ENCODE data around the gene TMEM109.

Gene TMEM109

DNA sequence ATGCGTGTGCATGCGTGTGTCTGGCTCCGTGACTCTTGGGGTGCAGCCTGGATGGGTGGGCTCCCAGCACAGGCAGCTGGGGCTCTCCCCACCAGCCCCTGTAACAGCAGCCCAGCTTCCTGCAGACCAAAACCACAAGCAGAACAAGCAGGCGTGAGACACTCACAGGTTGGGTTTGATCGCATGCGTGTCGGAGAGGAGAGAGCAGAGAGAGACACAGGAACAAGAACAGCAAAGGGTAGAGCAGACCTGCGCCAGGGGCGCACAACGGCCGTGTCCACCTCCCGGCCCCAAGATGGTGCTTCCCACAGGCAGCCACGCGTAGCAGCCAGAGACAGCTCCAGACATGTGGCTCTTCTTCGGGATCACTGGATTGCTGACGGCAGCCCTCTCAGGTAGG is 57.6 kb downstream of the TMEM109 start, which contains the start of gene CD6:
Gene CD6 (plus strand): TSS at position 161 of the 400 bp plus-strand sequence. CDS start 186 bp downstream, at position 347.
- DNase-seq (ENCODE audit: low spot score) = peak; percentile 79

DNA sequence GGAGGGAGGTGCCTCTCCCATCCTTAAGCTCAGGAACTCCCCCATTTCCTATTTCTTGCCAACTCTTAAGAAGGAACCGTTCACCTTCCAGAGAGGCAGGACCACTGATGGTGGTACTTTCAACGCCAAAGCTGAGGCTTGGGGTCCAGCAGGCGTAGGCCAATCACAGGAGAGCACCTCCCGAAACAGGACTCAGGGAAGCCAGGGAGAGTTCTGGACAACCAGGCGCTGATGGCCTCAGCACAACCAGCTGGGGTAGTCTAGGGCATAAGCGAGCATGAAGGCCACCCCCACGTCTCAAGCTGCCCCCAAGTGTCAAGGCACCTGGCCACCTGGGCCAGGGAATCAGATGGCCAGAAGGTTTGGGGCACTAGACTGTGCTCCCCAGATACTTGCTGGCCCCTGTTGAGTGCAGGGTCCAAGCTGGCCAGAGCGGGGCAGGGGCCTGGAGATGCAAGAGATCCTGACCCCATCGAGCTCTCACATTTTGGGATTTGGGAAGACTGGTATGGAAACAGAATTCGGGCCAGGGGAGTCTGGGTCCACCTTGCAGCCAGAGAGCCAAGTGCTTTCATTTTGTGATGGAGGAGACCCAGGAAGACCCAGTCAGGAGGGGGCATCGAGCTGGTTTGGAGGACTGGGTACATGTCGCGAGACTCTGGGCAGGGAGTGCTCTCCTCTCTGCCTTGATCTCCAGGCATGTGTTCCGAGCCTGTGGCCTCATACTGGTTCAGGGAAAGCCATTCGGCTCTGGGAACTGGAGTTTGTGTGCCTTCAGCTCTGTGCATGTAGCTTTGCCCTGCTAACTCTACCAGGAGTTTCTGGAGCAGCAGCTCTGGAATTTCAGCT is 58.4 kb downstream of the TMEM109 start:
- DNase-seq (ENCODE audit: low spot score) = no peak

All from activated CD4-positive, alpha-beta T cell treated with anti-CD3 and anti-CD28 coated beads, Interleukin-2, Interleukin-4, amounts not matched to agents 100 ng/mL and 50 ng/mL, durations not matched to agents 16 hours and 8 hours (primary cell).